HCT116 (cell line): ENCODE measurements around the gene ASB4.

Experiments used
- EZH2 ChIP-seq: fragments of 200-600 bp; sonication (generic); IDR thresholded peaks from 2 replicates; pipeline ENCODE4 v1.6.1; 2017; ENCODE audit warnings: antibody characterized with exemption, mixed run types
- EZH2phosphoT487 ChIP-seq: fragments of 200-600 bp; IDR thresholded peaks from 2 replicates; pipeline ENCODE4 v1.6.1; 2018; ENCODE audit warnings: antibody characterized with exemption, borderline replicate concordance
- FOSL1 ChIP-seq: IDR thresholded peaks from 2 replicates; pipeline ENCODE4 v1.6.1; 2012; ENCODE audit warnings: low read depth
- POLR2A ChIP-seq: IDR thresholded peaks from 2 replicates; pipeline ENCODE4 v1.7.0; 2011; ENCODE audit warnings: borderline replicate concordance; ENCODE audit not compliant: insufficient read depth, insufficient read length; ENCODE audit errors: extremely low read depth
- POLR2AphosphoS5 ChIP-seq: IDR thresholded peaks from 2 replicates; pipeline ENCODE4 v1.6.1; 2011; ENCODE audit warnings: mild to moderate bottlenecking, low read depth, low read length, moderate library complexity
- RAD21 ChIP-seq: IDR thresholded peaks from 2 replicates; pipeline ENCODE4 v1.6.1; 2012; ENCODE audit warnings: low read depth, mild to moderate bottlenecking
- SIN3A ChIP-seq: IDR thresholded peaks from 2 replicates; pipeline ENCODE4 v1.6.1; 2012; ENCODE audit warnings: low read depth
- SP1 ChIP-seq: IDR thresholded peaks from 2 replicates; pipeline ENCODE4 v1.6.1; 2012; ENCODE audit warnings: low read depth
- SRF ChIP-seq: IDR thresholded peaks from 2 replicates; pipeline ENCODE4 v1.6.1; 2012; ENCODE audit warnings: low read depth
- YY1 ChIP-seq: IDR thresholded peaks from 2 replicates; pipeline ENCODE4 v1.6.1; 2011; ENCODE audit warnings: low read length, low read depth, moderate library complexity, mild to moderate bottlenecking; ENCODE audit not compliant: insufficient replicate concordance; ENCODE audit errors: extremely low read depth
- TF ChIP-seq, protein P1 (sequence below), 3 experiments: fragments of 200-600 bp in 1 of 3; sonication (generic) in 1 of 3; IDR thresholded peaks in 2 of 3; conservative IDR thresholded peaks in 1 of 3; 2 replicates each; pipeline ENCODE4 v1.5.1; 2012 to 2017; ENCODE audit warnings: low read depth in 2 of 3, low read length in 2 of 3, antibody characterized with exemption in 1 of 3, borderline replicate concordance in 1 of 3, control low read depth in 1 of 3, mild to moderate bottlenecking in 1 of 3, mixed read lengths in 1 of 3, mixed run types in 1 of 3, moderate library complexity in 1 of 3; ENCODE audit not compliant: insufficient read depth in 1 of 3
- TF ChIP-seq, protein P2 (sequence below): IDR thresholded peaks from 2 replicates; pipeline ENCODE4 v1.6.1; 2011; ENCODE audit warnings: mild to moderate bottlenecking, low read length, moderate library complexity; ENCODE audit not compliant: insufficient replicate concordance; ENCODE audit errors: extremely low read depth
- TF ChIP-seq, protein P3 (sequence below): IDR thresholded peaks from 2 replicates; pipeline ENCODE4 v1.6.1; 2012; ENCODE audit warnings: low read depth

DNA sequence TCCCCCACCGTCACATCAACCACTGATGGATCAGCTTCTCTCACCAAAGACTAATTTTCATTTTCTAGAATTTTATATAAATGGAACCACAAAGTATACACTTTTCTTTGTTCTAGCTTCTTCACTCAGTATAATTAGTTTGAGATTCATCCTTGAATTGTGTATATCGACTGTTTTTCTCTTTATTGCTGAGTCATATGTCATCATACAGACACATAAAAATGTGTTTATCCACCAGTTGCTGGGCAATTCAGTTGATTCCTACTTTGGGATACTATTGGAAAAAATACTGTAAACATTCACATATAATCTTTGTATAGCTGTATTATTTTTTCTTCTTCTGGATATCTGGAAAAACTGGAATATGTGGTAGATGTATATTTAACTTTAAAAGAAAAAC is 84.0 kb downstream of the ASB4 start:
- TF ChIP-seq, protein P1, sequence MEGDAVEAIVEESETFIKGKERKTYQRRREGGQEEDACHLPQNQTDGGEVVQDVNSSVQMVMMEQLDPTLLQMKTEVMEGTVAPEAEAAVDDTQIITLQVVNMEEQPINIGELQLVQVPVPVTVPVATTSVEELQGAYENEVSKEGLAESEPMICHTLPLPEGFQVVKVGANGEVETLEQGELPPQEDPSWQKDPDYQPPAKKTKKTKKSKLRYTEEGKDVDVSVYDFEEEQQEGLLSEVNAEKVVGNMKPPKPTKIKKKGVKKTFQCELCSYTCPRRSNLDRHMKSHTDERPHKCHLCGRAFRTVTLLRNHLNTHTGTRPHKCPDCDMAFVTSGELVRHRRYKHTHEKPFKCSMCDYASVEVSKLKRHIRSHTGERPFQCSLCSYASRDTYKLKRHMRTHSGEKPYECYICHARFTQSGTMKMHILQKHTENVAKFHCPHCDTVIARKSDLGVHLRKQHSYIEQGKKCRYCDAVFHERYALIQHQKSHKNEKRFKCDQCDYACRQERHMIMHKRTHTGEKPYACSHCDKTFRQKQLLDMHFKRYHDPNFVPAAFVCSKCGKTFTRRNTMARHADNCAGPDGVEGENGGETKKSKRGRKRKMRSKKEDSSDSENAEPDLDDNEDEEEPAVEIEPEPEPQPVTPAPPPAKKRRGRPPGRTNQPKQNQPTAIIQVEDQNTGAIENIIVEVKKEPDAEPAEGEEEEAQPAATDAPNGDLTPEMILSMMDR (IDR thresholded peaks at IDR 0.05 in 2 of 3, conservative IDR thresholded peaks at IDR 0.05 in 1 of 3; ENCODE audit: borderline replicate concordance in 1 of 3, insufficient read depth in 1 of 3, low read depth in 2 of 3, low read length in 2 of 3) = no peak
- TF ChIP-seq POLR2A (no peak), EZH2phosphoT487 (no peak), EZH2 (no peak), RAD21 (no peak), SIN3A (no peak), SP1 (no peak), FOSL1 (no peak), YY1 (no peak), POLR2AphosphoS5 (no peak), SRF (no peak)
- TF ChIP-seq, protein P2, sequence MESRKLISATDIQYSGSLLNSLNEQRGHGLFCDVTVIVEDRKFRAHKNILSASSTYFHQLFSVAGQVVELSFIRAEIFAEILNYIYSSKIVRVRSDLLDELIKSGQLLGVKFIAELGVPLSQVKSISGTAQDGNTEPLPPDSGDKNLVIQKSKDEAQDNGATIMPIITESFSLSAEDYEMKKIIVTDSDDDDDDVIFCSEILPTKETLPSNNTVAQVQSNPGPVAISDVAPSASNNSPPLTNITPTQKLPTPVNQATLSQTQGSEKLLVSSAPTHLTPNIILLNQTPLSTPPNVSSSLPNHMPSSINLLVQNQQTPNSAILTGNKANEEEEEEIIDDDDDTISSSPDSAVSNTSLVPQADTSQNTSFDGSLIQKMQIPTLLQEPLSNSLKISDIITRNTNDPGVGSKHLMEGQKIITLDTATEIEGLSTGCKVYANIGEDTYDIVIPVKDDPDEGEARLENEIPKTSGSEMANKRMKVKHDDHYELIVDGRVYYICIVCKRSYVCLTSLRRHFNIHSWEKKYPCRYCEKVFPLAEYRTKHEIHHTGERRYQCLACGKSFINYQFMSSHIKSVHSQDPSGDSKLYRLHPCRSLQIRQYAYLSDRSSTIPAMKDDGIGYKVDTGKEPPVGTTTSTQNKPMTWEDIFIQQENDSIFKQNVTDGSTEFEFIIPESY = no peak
- TF ChIP-seq, protein P3, sequence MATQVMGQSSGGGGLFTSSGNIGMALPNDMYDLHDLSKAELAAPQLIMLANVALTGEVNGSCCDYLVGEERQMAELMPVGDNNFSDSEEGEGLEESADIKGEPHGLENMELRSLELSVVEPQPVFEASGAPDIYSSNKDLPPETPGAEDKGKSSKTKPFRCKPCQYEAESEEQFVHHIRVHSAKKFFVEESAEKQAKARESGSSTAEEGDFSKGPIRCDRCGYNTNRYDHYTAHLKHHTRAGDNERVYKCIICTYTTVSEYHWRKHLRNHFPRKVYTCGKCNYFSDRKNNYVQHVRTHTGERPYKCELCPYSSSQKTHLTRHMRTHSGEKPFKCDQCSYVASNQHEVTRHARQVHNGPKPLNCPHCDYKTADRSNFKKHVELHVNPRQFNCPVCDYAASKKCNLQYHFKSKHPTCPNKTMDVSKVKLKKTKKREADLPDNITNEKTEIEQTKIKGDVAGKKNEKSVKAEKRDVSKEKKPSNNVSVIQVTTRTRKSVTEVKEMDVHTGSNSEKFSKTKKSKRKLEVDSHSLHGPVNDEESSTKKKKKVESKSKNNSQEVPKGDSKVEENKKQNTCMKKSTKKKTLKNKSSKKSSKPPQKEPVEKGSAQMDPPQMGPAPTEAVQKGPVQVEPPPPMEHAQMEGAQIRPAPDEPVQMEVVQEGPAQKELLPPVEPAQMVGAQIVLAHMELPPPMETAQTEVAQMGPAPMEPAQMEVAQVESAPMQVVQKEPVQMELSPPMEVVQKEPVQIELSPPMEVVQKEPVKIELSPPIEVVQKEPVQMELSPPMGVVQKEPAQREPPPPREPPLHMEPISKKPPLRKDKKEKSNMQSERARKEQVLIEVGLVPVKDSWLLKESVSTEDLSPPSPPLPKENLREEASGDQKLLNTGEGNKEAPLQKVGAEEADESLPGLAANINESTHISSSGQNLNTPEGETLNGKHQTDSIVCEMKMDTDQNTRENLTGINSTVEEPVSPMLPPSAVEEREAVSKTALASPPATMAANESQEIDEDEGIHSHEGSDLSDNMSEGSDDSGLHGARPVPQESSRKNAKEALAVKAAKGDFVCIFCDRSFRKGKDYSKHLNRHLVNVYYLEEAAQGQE = no peak
